ENCODE measurements around the gene NAP1L1.

Gene NAP1L1

GRCh38 chr12:76108356-76108755 is 23.9 kb upstream of the NAP1L1 start:
- DNase-seq, result no peak
- no peak for TF ChIP-seq CTCF (IDR thresholded peaks at IDR 0.05; ENCODE audit: low read depth, low read length)
- H3K27ac ChIP-seq, result no peak overlapping the region
- no peak overlapping the region for H3K4me3 ChIP-seq (ENCODE audit: low read depth, low read length)
- H3K27me3 ChIP-seq (ENCODE audit: insufficient read depth, low read depth, severe bottlenecking), result no peaks in the 10 kb centered on the region
- H3K36me3 ChIP-seq, result no peaks in the 10 kb centered on the region
- no peaks in the 10 kb centered on the region for H3K9me3 ChIP-seq (ENCODE audit: severe bottlenecking)

GRCh38 chr12:76106631-76107030 is 22.1 kb upstream of the NAP1L1 start:
- no peak for TF ChIP-seq CTCF (IDR thresholded peaks at IDR 0.05; ENCODE audit: low read depth, low read length)
- no peaks in the 10 kb centered on the region for H3K36me3 ChIP-seq
- no peak overlapping the region for H3K27ac ChIP-seq
- H3K9me3 ChIP-seq (ENCODE audit: severe bottlenecking), result no peaks in the 10 kb centered on the region
- no peaks in the 10 kb centered on the region for H3K27me3 ChIP-seq (ENCODE audit: insufficient read depth, low read depth, severe bottlenecking)
- no peak for DNase-seq
- H3K4me3 ChIP-seq (ENCODE audit: low read depth, low read length), result no peak overlapping the region

- Histone ChIP-seq H3K36me3 (no peaks in the 10 kb centered on the region), H3K4me3 (ENCODE audit: low read depth, low read length) (no peak overlapping the region), H3K27me3 (ENCODE audit: insufficient read depth, low read depth, severe bottlenecking) (no peaks in the 10 kb centered on the region), H3K9me3 (ENCODE audit: severe bottlenecking) (no peaks in the 10 kb centered on the region), H3K27ac (no peak overlapping the region)
- no peak for DNase-seq
- no peak for TF ChIP-seq CTCF (IDR thresholded peaks at IDR 0.05; ENCODE audit: low read depth, low read length)
These were observed 19.5 kb upstream of the NAP1L1 start for GRCh38 chr12:76103958-76104357.

- TF ChIP-seq CTCF (IDR thresholded peaks at IDR 0.05; ENCODE audit: low read depth, low read length), result no peak
- no peak for DNase-seq
- H3K27ac ChIP-seq, result no peak overlapping the region
These were observed 17.4 kb upstream of the NAP1L1 start for GRCh38 chr12:76101739-76102385.

GRCh38 chr12:76096079-76096646 is 11.7 kb upstream of the NAP1L1 start:
- no peak for DNase-seq
- H3K27ac ChIP-seq, result no peak overlapping the region
- no peaks in the 10 kb centered on the region for H3K36me3 ChIP-seq
- no peak for TF ChIP-seq CTCF (IDR thresholded peaks at IDR 0.05; ENCODE audit: low read depth, low read length)
- H3K27me3 ChIP-seq (ENCODE audit: insufficient read depth, low read depth, severe bottlenecking), result no peaks in the 10 kb centered on the region
- H3K4me3 ChIP-seq (ENCODE audit: low read depth, low read length), result no peak overlapping the region
- H3K9me3 ChIP-seq (ENCODE audit: severe bottlenecking), result no peaks in the 10 kb centered on the region

More at GRCh38 chr12:76101739-76102385, 17.4 kb upstream of the NAP1L1 start:
- no peak overlapping the region for H3K4me3 ChIP-seq (ENCODE audit: low read depth, low read length)
- H3K27me3 ChIP-seq (ENCODE audit: insufficient read depth, low read depth, severe bottlenecking), result no peaks in the 10 kb centered on the region
- no peaks in the 10 kb centered on the region for H3K36me3 ChIP-seq
- no peaks in the 10 kb centered on the region for H3K9me3 ChIP-seq (ENCODE audit: severe bottlenecking)

- Histone ChIP-seq H3K27me3 (ENCODE audit: insufficient read depth, low read depth, severe bottlenecking) (no peaks in the 10 kb centered on the region), H3K9me3 (ENCODE audit: severe bottlenecking) (no peaks in the 10 kb centered on the region), H3K36me3 (no peaks in the 10 kb centered on the region), H3K4me3 (ENCODE audit: low read depth, low read length) (no peak overlapping the region), H3K27ac (no peak overlapping the region)
- no peak for TF ChIP-seq CTCF (IDR thresholded peaks at IDR 0.05; ENCODE audit: low read depth, low read length)
- DNase-seq, result no peak
These were observed 10.3 kb upstream of the NAP1L1 start for GRCh38 chr12:76094754-76095153.
